ENCODE data around the gene MACIR. TPM values are rescaled to one million over a fixed set of nuclear protein-coding genes. Genes with fewer than 3 reads are reported as not detected.

MACIR gene
- total RNA-seq, 1 donor: 8.0 TPM

DNA sequence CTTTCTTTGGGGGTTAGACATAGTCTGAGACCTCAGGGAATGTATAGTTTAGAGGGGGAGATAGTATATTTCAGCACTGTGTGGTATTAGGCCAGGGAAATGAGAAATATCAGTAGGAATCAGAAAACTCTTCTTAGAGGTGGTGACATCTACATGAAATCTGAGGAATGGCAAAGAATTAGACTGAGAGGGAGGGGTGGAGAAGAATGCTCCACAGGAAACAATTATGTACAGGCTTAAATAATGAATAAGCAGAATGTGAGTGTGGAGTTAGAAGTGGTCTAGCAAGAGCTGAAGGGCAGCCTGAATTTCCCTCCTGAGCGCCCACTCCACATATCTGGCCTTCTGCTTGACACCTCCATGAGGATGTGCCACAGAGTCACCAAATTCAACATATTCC, 3.6 kb upstream of the MACIR start:
- DNase-seq (ENCODE audit: insufficient read length, low spot score, missing footprints): no peak
- TF ChIP-seq, protein P1, sequence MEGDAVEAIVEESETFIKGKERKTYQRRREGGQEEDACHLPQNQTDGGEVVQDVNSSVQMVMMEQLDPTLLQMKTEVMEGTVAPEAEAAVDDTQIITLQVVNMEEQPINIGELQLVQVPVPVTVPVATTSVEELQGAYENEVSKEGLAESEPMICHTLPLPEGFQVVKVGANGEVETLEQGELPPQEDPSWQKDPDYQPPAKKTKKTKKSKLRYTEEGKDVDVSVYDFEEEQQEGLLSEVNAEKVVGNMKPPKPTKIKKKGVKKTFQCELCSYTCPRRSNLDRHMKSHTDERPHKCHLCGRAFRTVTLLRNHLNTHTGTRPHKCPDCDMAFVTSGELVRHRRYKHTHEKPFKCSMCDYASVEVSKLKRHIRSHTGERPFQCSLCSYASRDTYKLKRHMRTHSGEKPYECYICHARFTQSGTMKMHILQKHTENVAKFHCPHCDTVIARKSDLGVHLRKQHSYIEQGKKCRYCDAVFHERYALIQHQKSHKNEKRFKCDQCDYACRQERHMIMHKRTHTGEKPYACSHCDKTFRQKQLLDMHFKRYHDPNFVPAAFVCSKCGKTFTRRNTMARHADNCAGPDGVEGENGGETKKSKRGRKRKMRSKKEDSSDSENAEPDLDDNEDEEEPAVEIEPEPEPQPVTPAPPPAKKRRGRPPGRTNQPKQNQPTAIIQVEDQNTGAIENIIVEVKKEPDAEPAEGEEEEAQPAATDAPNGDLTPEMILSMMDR (IDR thresholded peaks at IDR 0.05; ENCODE audit: extremely low read depth, low read depth, low read length): no peak
- no peak overlapping the region for H3K27ac ChIP-seq (ENCODE audit: low read depth, low read length)

DNA sequence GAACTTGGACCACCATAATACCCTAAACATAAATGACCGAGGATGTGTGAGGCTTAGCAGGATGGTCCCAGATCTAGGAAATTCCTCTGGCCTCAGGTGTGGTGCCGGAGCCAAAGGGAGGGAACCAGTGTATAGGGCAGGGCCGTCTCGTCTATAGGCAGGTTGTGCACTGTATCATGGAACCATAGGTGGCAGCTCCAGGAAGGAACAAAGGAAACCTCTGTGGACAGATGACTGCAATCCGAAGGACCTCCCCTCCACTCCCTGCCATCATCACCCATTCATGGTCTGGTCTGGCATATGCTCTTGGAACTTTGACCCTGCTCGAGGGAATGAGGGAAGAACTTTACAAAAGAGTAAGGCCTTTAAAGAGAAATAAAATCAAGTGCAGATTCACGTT, 2.9 kb upstream of the MACIR start:
- Histone ChIP-seq H3K79me2 (ENCODE audit: insufficient read depth, low read length) (peaks cover 21% of the 10 kb centered on the region), H3K4me3 (ENCODE audit: insufficient read depth, low read length) (no peak overlapping the region), H3K9me3 (ENCODE audit: low read depth, low read length) (no peaks in the 10 kb centered on the region), H3K4me1 (ENCODE audit: insufficient read depth, low read length) (no peaks in the 10 kb centered on the region), H2AFZ (ENCODE audit: low read length) (no peak overlapping the region), H3K4me2 (ENCODE audit: insufficient read depth, low read length) (no peak overlapping the region), H3K27me3 (ENCODE audit: insufficient read depth, low read length) (no peaks in the 10 kb centered on the region), H3K27ac (ENCODE audit: low read depth, low read length) (no peak overlapping the region), H4K20me1 (ENCODE audit: insufficient read depth, low read length) (peaks cover 3% of the 10 kb centered on the region), H3K36me3 (ENCODE audit: insufficient read depth, low read length) (no peaks in the 10 kb centered on the region)
- DNase-seq (ENCODE audit: insufficient read length, low spot score, missing footprints): no peak
- TF ChIP-seq, protein P1 (IDR thresholded peaks at IDR 0.05; ENCODE audit: extremely low read depth, low read depth, low read length): no peak

More for the DNA sequence above, 3.6 kb upstream of the MACIR start:
- Histone ChIP-seq H3K27me3 (ENCODE audit: insufficient read depth, low read length) (no peaks in the 10 kb centered on the region), H2AFZ (ENCODE audit: low read length) (peak overlapping the region; percentile 52), H3K9me3 (ENCODE audit: low read depth, low read length) (no peaks in the 10 kb centered on the region), H4K20me1 (ENCODE audit: insufficient read depth, low read length) (peaks cover 3% of the 10 kb centered on the region), H3K36me3 (ENCODE audit: insufficient read depth, low read length) (no peaks in the 10 kb centered on the region), H3K79me2 (ENCODE audit: insufficient read depth, low read length) (peaks cover 14% of the 10 kb centered on the region), H3K4me1 (ENCODE audit: insufficient read depth, low read length) (no peaks in the 10 kb centered on the region), H3K4me3 (ENCODE audit: insufficient read depth, low read length) (no peak overlapping the region), H3K4me2 (ENCODE audit: insufficient read depth, low read length) (no peak overlapping the region)

DNA sequence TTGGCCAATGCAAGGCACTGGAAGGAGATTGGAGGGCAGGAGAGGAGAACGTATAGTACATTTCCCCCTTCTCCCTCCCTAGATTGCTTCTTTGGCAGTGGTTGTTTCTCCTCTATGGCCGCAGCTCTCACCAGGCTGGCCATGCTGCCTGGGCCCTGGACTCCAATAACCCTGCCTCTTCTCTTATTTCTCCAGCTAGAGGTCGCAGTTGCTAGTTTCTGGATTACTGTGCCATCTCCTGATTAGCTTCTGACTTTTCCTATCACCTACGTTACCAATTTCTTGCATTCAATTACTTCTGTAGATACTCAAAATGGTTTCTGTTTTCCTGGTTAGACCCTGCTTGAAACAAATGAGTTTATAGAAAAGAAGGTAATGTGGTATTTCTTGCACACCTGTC, 2.4 kb upstream of the MACIR start:
- H3K27me3 ChIP-seq (ENCODE audit: insufficient read depth, low read length): no peaks in the 10 kb centered on the region
- no peaks in the 10 kb centered on the region for H3K9me3 ChIP-seq (ENCODE audit: low read depth, low read length)
- H3K4me2 ChIP-seq (ENCODE audit: insufficient read depth, low read length): no peak overlapping the region
- TF ChIP-seq, protein P1 (IDR thresholded peaks at IDR 0.05; ENCODE audit: extremely low read depth, low read depth, low read length): peak; percentile 27
- peaks cover 26% of the 10 kb centered on the region for H3K79me2 ChIP-seq (ENCODE audit: insufficient read depth, low read length)
- peaks cover 7% of the 10 kb centered on the region for H4K20me1 ChIP-seq (ENCODE audit: insufficient read depth, low read length)
- H3K36me3 ChIP-seq (ENCODE audit: insufficient read depth, low read length): no peaks in the 10 kb centered on the region
- H3K4me1 ChIP-seq (ENCODE audit: insufficient read depth, low read length): peaks cover 4% of the 10 kb centered on the region
- DNase-seq (ENCODE audit: insufficient read length, low spot score, missing footprints): no peak
- no peak overlapping the region for H3K27ac ChIP-seq (ENCODE audit: low read depth, low read length)
- no peak overlapping the region for H3K4me3 ChIP-seq (ENCODE audit: insufficient read depth, low read length)
- no peak overlapping the region for H2AFZ ChIP-seq (ENCODE audit: low read length)

DNA sequence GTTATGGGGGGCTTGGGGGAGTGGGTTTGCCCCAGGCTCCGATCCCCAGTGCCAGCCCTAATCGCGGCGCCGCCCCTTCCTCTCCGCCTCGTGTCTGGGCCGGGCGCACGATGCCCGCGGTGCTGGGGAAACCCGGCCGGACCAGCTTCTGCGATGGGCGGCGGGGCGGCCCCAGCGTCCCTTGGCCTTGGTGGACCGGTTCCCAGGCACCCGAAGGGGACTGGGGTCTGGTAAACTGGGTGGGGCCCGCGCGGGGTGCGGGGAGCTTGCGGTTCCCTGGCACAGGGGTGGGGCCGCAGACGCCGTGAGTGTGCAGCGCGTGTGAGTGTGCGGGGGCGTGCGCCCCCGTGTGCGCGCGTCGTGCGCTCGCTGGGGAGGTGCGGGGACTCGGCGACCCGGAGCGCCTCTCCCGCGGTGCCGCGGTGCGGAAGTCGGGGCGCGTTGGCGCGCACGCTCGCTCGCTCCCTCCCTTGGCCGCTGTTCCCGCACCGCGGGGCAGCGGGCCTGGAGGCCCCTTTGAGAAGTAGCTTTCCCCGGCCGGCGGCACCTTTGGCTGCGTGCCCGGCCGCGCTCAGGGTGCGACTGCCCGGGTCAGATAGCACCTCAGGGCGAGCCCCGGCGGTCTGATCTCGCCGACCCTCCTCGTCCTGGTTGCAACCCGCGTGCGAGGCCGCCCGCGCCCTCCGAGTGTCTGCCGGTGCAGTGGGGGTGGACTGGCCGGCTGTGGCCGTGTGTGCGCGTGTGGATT, 568 bp downstream of the MACIR start:
- Histone ChIP-seq H3K4me2 (ENCODE audit: insufficient read depth, low read length) (peak overlapping the region; percentile 82), H3K9me3 (ENCODE audit: low read depth, low read length) (no peaks in the 10 kb centered on the region), H3K27ac (ENCODE audit: low read depth, low read length) (peak overlapping the region; percentile 61), H3K4me3 (ENCODE audit: insufficient read depth, low read length) (peak overlapping the region; percentile 92), H3K4me1 (ENCODE audit: insufficient read depth, low read length) (peaks cover 24% of the 10 kb centered on the region), H3K79me2 (ENCODE audit: insufficient read depth, low read length) (peaks cover 56% of the 10 kb centered on the region), H4K20me1 (ENCODE audit: insufficient read depth, low read length) (peaks cover 23% of the 10 kb centered on the region), H2AFZ (ENCODE audit: low read length) (peak overlapping the region; percentile 69), H3K27me3 (ENCODE audit: insufficient read depth, low read length) (no peaks in the 10 kb centered on the region), H3K36me3 (ENCODE audit: insufficient read depth, low read length) (no peaks in the 10 kb centered on the region)
- TF ChIP-seq, protein P1 (IDR thresholded peaks at IDR 0.05; ENCODE audit: extremely low read depth, low read depth, low read length): no peak
- peak; percentile 89 for DNase-seq (ENCODE audit: insufficient read length, low spot score, missing footprints)
